ENCODE results near the gene CKAP2.
"Not testable (repeated sequence)": the region's sequence is repeated elsewhere in the genome, so short reads cannot be mapped to it uniquely, and the experiment has no call there.

CKAP2 gene

DNA sequence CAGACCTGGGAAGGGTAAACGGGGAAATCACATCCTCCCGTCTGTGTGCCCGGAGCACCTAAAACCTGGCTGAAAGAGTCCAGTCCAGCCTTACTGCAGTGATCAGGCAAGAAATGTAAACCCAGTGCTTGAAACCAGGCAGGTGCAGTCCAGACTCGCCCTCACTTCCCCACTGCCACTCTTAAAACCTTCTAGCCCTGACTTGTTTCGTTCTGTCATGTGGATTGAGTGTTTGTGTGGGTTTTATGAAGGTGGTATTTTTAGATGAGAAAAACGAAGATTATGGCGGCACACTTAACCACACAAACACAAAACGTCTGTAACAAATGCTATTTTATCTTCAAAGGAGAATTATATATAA is 839 bp upstream of the CKAP2 start:
- DNase-seq, result peak; percentile 18

DNA sequence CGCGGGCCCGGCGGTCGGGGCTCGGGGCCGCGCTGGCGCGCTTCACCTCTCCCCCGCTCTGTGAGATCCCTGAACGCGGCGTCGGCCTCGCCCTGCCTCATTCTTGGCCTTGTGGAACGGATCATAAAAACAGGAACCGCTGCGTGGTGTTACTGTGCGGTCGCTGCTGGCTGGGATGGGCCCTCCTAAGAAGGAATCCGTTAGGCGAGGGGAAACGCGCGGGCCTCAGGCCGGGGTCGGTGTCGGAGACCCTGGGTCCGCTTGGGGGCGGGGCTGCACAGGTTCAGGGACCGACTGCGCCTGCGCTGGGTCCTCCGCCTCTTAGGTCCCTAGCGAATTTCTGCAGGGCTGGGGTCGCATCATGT is 381 bp downstream of the CKAP2 start:
- peak; percentile 83 for DNase-seq

DNA sequence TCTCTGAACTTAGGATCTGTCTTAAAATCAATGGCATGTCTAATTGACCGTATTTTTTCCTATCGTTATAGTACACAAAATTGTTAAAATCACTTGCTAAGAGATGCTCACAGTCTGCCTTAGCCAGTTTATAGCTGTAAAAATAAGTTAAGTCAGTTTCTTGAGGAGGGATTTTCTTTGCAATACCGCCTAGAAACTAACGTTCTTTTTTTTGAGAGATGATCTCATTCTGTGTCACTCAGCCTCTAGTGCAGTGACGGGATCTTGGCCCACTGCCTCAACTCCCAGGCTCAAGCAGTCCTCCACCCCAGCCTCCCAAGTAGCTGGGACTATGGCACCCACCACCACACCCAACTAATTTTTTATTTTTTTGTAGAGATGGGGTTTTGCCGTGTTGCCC is 4.4 kb downstream of the CKAP2 start:
- no peak for DNase-seq

DNA sequence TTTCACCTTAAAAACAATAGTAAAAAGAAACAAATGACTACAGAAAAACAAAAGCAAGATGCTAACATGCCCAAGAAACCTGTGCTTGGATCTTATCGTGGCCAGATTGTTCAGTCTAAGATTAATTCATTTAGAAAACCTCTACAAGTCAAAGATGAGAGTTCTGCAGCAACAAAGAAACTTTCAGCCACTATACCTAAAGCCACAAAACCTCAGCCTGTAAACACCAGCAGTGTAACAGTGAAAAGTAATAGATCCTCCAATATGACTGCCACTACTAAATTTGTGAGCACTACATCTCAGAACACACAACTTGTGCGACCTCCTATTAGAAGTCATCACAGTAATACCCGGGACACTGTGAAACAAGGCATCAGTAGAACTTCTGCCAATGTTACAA is 6.0 kb downstream of the CKAP2 start:
- DNase-seq, result no peak

DNA sequence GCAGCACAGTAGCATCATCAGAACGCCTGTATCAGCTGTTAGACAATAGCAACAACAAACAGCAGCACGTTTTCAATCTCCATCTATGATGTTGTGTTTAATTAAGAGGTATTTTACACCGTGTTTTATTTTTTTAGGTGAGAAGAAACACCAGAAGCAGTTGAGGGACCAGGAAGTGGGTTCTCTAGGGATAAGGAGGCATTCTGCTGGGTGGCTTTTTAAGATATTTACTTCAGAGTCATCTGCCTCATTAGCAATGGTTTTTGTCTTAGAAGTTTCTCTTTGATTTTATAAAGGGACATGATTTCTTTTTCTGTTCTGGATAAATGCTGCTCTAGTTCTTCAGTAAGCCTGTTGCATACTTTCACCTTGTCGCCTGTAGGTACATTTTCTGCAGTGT is 8.2 kb downstream of the CKAP2 start:
- DNase-seq, result no peak

DNA sequence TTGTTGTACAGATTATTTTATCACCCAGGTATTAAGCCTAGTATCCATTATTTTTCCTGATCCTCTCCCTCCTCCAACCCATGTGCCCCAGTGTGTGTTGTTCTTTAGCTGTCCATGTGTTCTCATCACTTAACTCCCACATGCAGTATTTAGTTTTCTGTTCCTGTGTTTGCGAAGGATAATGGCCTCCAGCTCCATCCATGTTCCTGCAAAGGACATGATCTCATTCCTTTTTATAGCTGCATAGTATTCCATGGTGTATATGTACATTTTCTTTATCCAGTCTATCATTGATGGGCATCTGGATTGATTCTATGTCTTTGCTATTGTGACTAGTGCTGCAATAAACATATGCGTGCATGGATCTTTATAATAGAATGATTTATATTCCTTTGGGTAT is 13.2 kb downstream of the CKAP2 start:
- not testable (repeated sequence) for DNase-seq

DNA sequence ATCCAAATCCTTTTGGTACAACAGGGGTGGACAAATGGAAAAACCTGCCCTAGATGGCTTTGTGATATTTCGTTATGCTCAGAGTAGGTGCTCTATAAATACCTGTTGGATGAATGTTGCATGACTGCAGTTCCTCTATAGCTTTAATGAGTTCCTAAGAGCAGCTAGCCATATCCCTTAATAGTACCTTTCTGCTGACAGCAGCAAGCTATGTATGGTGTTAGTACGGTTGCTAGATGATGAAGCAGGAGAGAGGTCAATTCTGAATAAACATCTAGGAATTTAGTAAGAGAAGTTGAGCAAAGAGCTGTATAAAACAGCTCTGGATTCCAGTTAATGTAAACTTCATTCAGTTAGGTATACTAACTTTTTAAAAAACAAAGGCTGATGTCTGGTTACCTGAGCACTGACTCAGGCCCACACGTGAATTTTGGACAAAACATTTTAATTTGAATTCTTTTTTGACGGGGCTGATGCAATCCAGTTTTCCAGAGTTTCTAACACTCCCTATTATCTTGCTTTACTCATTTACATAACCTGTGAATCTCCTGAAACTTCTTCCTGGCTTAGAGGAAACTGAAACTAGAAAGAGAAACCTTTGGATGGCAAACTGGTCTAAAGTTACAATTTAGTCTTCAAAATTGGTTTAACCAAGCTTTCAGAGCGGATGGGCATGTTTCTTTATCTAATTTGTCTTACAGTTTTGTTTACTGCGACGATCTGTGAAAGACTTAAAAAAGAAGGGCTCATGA is 25.6 kb downstream of the CKAP2 start:
- not testable (repeated sequence) for DNase-seq

DNA sequence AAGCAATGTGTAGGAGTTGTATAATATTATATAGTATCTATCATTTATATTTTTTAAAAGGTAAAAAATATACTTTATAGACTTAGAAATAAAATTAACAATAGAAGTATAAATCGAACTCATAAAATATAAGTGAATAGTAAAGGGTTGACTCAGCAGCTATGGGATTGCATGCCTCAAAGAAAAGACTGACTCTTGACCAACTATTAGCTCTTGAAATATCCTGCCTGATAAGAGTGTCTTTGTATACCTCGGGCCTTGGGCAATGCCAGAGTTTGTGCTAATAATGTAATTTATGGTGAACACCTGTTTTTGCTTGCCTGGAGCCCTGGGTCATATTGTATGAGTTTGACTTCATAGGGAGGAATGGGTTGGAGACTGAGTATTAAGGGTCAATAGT is 31.8 kb downstream of the CKAP2 start:
- DNase-seq, result not testable (repeated sequence)

DNA sequence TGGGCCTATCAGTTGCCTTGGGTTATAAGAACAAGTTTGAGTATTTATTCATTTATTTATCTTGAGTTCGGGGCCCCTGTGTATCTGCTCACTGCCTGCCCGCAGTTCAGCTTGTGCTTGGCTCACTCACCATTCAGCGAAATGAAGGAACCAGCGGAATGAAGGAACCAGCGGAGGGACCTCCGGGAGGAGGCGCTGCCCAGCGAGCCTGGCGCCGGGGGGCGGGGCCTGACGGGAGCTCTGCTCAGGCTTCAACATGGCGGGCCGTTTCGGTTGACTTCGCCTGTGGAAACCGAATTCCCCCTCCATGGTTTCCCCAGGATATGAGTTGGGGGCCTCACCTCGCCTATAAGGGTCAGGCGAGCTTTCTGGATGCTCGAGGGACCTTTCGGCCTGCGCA is 33.5 kb downstream of the CKAP2 start:
- not testable (repeated sequence) for DNase-seq

DNA sequence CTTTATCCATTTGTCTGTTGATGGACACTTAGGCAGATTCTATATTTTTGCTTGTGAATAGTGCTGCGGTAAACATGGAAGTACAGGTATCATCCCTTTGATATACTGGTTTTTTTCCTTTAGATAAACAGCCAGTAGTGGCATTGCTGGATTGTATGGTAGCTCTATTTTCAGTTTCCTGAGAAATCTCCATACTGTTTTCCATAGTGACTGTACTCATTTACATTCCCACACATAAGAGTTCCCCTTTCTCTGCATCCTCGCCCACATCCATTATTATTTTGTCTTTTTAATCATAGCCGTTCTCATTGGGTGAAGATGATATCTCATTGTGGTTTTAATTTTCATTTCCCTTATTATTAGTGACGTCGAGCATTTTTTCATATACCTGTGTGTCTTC is 35.7 kb downstream of the CKAP2 start:
- not testable (repeated sequence) for DNase-seq

DNA sequence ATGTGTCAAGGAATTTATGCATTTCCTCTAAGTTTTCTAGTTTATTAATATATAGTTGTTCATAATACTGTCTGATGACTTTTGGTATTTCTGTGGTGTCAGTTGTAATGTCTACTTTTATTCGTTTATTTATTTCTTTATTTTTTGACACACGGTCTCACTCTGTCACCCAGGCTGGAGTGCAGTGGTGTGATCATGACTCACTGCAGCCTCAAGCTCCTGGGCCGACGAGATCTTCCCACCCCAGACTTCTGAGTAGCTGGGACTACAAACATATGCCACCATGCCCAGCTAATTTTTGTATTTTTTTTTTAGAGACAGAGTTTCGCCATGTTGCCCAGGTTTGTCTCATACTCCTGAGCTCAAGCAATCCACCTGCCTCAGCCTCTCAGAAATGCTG is 39.0 kb downstream of the CKAP2 start:
- DNase-seq, result not testable (repeated sequence)

DNA sequence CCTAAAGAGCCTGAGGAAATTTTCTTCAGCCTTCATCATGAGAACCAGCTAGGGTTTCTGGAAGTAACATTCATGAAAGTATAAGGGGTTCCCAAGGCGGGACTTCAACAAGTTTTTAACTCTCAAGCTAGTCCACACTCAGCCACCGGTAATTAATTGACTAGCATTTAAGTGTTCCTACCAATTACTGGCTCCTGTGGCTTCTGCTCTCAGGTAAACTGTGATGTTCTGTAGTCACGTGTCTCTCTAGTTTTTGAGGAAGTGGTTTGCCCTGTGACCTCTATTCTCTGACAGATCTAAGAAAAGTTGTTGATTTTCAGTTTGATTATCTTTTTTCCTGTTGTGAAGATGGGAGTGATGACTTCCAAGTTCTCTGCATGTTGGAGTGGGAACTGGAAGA is 42.7 kb downstream of the CKAP2 start:
- DNase-seq, result not testable (repeated sequence)

DNA sequence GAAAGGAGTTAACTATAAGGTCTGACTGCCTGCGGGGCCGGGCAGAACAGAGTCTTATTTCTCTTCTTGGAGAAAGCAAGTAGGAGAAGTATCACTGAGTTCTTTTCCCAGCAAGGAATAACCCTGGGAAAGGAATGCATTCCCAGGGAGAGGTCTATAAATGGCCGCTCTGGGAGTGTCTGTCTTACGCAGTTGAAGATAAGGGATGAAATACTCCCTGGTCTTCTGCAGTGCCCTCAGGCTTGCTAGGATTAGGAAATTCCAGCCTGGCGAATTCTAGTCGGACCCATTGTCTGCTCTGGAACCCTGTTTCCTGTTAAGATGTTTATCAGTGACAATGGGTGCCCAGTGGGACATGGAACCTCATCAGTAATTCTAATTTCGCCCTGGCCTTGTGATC is 47.0 kb downstream of the CKAP2 start:
- not testable (repeated sequence) for DNase-seq

DNA sequence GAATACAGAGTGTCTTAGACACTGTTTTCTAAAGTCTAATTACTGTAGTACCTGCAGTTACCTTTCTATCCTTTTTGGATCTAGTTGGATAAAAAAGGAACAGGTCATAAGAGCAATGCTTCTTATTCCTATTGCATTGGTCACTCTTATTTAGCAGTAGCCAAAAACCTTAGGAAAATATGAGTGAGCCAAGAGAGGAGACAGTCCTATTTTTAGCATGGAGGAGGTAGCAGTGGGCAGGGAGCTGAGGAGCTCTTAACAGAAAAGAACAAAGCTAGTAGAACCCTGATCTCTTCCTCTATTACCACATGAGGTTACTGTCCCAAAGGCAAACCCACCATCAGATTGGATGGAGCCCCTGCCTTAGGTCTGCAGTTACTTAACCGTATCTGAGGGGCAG is 50.6 kb downstream of the CKAP2 start:
- not testable (repeated sequence) for DNase-seq

DNA sequence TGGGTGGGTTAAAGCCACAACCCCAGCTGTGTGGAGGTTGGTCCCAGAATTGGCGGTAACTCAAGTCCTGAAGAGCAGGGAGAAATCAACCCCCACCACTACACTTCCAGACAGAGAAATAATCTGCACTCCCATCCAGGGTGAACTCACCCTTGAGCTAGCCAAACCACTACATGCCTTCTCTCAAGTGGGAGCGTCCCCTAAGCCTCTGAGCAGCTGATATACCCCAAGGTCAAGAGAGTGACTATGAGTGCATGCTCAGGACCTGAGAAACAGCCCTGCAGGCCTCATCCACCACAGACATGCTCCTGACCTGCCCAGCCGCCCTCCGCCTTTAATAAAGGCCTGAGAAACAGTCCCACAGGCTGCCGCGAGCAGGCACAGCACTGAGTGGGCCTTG is 54.3 kb downstream of the CKAP2 start:
- not testable (repeated sequence) for DNase-seq

DNA sequence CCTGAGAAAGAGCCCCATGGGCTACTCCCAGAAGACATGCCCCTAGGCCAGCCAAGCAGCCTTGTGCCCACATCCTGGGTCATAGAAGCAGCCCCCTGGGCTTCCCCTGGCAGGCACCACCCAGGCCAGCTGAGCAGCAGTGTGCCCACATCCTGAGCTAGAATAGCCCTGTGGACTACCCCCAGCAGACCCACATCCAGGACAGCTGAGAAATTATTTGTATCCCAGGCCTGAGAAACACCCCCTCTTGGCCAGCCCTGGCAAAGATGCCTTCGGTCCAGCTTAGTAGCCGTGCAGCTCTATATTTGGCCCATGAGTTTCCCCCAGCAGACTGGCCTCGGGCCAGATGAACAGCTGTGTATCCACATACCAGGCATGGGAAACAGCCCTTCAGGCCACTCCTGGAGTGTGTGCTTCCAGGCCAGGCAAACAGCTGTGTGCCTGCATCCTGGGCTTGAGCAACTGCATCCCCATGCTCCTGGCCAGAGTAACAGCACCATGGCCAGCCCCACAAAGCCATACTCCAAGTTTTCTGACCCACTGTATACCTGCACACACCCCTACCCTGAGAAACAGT is 55.0 kb downstream of the CKAP2 start:
- DNase-seq, result not testable (repeated sequence)

DNA sequence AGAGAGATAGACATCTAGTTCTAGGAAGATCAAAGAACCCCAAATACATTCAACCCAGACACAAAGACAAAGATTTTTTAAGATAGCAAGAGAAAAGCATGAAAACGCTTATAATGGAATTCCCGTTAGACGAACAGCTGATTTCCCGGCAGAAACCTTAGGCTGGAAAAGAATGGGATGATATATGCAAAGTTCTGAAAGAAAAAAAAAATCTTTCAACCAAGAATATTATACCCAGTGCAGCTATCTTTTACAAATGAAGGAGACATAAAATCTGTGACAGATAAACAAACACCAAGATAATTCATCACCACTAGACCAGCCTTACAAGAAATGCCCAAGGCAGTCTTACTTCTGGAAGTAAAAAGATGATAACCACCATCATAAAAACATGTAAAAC is 56.3 kb downstream of the CKAP2 start:
- DNase-seq, result not testable (repeated sequence)

DNA sequence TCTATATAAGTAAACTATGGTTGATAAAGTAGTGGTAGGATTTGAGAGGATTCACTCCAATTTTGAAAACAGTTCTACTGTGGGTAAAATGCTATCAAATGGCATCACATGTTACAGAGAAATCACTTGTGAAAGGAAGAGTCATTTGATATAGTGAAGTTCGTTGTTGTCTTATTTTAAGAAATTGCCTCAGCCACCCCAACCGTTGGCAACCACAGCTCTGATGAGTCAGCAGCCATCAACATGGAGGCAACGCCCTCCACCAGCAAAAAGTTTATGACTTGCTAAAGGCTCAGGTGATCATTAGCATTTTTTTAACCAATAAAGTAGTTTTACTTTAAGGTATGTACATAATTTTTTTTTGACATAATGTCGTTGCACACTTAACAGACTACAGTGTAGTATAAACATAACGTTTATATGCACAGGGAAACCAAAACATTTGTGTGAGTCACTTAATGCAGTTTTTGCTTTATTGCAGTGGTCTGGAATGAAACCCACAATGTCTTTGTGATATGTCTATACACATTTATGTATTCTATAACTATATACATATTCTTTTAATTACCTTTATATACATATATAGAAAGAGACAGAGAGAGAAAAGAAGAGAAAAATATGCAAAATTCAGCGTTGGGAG is 58.8 kb downstream of the CKAP2 start:
- DNase-seq, result peak; percentile 30

DNA sequence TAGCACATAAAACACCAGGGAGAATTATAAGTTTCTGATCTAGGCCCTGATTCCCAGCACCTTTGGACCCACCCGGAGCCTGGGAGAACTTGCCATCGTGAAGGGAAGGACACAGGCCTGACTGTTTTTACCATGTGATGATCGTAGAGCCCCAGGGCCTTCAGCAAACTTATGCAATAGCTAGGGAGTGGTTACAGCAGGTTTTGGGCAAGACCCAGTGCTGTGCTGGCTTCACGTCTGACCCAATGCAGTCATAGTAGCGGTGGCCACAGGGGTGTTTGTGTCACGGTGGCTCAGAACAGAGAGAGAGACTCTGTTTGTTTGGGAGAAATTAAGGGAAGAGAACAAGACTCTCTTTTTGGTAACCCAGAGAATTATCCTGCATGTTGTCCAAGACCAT is 68.0 kb downstream of the CKAP2 start:
- not testable (repeated sequence) for DNase-seq
